ENCODE measurements around the gene CCDC92B. TPM values are rescaled to one million over a fixed set of nuclear protein-coding genes. Genes with fewer than 3 reads are reported as not detected.

CCDC92B gene
- total RNA-seq = 2.5 TPM

GRCh38 chr17:2749058-2749783 is at the start of gene CCDC92B:
Gene CCDC92B (minus strand): TSS chr17:2749652. CDS start chr17:2735145, 14,507 bp downstream.

GRCh38 chr17:2796164-2797125 is 47.0 kb upstream of the CCDC92B start, which contains the start of gene RAP1GAP2:
Gene RAP1GAP2 (plus strand): TSS chr17:2796438. CDS start chr17:2796528, 90 bp downstream.

GRCh38 chr17:2711608-2712299 is 37.7 kb downstream of the CCDC92B start, which contains the start of gene CLUH:
Gene CLUH (minus strand): TSS chr17:2711764. CDS start chr17:2711661, 103 bp downstream.

Small RNA genes lying within 50 kb of the gene (small RNA-seq; reads per million reads assigned to genes)
- gene MIR1253 (not detected), gene MIR6776 (not detected), gene RN7SL608P (not detected), gene hsa-mir-1253 (not detected)

Other genes starting within 250 kb of the CCDC92B start
- 16.4 TPM for gene METTL16, start 237.8 kb downstream of the CCDC92B start, total RNA-seq
- 382 TPM for gene PAFAH1B1, start 156.0 kb downstream of the CCDC92B start, total RNA-seq
- 32.8 TPM for gene CLUH, start 37.9 kb downstream of the CCDC92B start, total RNA-seq
- gene RAP1GAP2, start 46.8 kb upstream of the CCDC92B start, total RNA-seq = 28.4 TPM